GM12892 (cell line): Measurements from ENCODE around the gene HTT.

Source experiments
- POLR2A ChIP-seq: IDR thresholded peaks from 2 replicates; pipeline ENCODE4 v1.6.1; 2011; ENCODE audit warnings: low read depth, low read length, control low read depth
- TAF1 ChIP-seq: IDR thresholded peaks from 2 replicates; pipeline ENCODE4 v1.6.1; 2011; ENCODE audit warnings: low read depth, mild to moderate bottlenecking, control low read depth, low read length, borderline replicate concordance

DNA sequence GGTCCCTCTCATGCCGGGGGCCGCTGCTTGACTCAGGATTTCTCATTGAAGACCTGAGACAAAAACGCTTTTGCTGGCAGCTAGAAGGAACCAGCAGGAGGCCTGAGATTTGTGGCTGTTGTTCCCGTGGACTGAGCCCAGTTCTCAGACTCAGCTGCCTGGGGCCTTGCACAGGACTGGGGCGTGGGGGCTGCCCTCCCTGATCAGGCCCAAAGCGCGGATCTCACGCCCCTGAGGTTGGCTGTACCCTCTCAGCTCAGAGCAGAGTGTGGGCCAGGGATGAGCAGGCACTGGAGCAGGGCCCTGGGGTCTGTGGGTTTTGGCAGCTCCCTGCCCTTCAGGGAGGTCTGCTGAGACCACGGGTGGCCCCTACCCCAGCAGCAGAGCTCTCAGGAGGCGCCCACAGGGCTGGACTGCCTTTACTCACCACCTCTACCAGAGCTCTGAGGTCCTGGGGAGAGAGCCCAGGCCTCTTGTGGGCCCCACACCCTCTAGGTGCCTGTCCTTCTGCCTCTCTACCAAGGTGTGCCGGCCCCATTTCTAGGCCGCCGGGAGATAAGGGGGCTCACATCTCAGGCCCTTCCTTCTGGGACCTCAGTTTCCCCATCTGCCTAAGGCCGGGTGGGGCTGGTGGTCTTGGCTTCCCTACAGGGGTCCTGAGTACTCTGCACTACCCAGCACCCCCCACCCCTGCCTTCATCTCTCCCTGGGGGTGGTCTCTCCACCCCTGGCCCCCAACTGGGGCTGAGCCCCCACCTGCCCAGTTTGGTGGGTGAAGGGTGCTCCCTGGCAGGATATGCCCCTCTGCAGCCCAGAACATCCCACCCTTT is 180.0 kb downstream of the HTT start:
- TF ChIP-seq POLR2A (no peak), TAF1 (no peak)
